ENCODE data around the gene SPATA1. TPM values are rescaled to one million over a fixed set of nuclear protein-coding genes. Genes with fewer than 3 reads are reported as not detected.

SPATA1 gene
- total and polyA plus RNA-seq, 2 of the 13 experiments (the other 11 are each of a cell fraction or from before 2014, with no cell fraction given), result 0.70 to 1.4 TPM

DNA sequence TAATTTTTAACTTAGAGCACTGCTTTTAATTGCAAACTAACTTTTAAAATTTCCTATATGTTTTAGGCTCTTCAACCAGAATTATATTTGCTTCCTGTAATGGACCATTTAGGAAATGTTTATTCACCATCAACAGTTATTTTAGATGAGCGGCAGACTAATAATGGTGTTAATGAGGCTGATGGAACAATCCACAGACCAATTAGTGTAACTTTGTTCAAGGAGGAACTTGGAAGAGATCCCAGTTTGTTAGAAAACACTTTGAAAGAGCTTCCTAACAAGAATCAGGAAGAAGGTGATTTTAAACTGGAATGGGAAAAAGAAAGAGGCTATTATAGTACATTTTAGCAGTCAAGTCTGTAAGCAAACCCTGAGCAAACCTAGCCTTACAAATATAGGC is 19.6 kb downstream of the SPATA1 start:
- no TSS peak for BruUV-seq (replicated peaks)

DNA sequence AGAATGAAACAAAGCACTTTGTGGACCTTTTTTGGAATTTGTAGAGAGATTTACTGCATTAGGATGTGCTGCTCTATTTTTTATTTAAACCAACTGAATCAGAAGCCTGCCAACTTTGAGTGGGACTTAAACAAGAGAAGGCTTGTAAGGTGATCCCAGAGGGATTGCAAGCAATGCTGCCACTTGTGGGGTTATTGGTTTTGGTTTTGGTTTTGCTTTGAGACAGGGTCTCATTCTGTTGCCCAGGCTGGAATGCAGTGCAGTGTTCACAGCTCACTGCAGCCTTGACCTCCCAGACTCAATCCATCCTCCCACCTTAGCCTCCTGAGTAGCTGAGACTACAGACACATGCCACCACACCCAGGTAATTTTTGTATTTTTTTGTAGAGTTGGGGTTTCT is 32.4 kb downstream of the SPATA1 start:
- H3K9me3 ChIP-seq (ENCODE audit: low read length), result no peaks in the 10 kb centered on the region
- no peaks in the 10 kb centered on the region for H3K36me3 ChIP-seq (replicated peaks in 1 of 2; ENCODE audit: control insufficient read depth in 1 of 2, insufficient read depth in 2 of 2, low read length in 2 of 2)
- FAIRE-seq (no peak), DNase-seq (ENCODE audit: low spot score) (no peak), ATAC-seq (no peak)
- H3K27ac ChIP-seq (ENCODE audit: extremely low read length, insufficient read depth, low read length), result no peak overlapping the region
- CTCF ChIA-PET (ENCODE audit: low intra/inter-chr PET ratio, low total read pairs), result no interaction called here
- no peak overlapping the region for H3K9ac ChIP-seq (ENCODE audit: insufficient read depth, low read depth, low read length)
- no peak overlapping the region for H2AFZ ChIP-seq (ENCODE audit: low read length)
- H3K4me3 ChIP-seq (replicated peaks in 1 of 3; ENCODE audit: insufficient read depth in 1 of 3, low read depth in 2 of 3, low read length in 3 of 3), result no peak overlapping the region
- no peaks in the 10 kb centered on the region for H4K20me1 ChIP-seq (ENCODE audit: insufficient read depth, low read length)
- POLR2A ChIA-PET, result no interaction called here
- H3K4me1 ChIP-seq (ENCODE audit: insufficient read depth, low read length), result no peaks in the 10 kb centered on the region
- TF ChIP-seq SATB2 (CRISPR knock-in tag; IDR thresholded peaks at IDR 0.05), result no peak
- no peak for TF ChIP-seq ZNF674 (CRISPR knock-in tag; IDR thresholded peaks at IDR 0.05; ENCODE audit: low read depth)
- no peak for TF ChIP-seq ZBTB1 (CRISPR knock-in tag; IDR thresholded peaks at IDR 0.05; ENCODE audit: borderline replicate concordance)
- TF ChIP-seq ZSCAN25 (CRISPR knock-in tag; IDR thresholded peaks at IDR 0.05), result no peak
- TF ChIP-seq, protein P1, sequence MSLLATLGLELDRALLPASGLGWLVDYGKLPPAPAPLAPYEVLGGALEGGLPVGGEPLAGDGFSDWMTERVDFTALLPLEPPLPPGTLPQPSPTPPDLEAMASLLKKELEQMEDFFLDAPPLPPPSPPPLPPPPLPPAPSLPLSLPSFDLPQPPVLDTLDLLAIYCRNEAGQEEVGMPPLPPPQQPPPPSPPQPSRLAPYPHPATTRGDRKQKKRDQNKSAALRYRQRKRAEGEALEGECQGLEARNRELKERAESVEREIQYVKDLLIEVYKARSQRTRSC (CRISPR knock-in tag; IDR thresholded peaks at IDR 0.05; ENCODE audit: low read depth), result no peak
- TF ChIP-seq AKAP8 (CRISPR knock-in tag; IDR thresholded peaks at IDR 0.05), result no peak
- TF ChIP-seq EED (CRISPR knock-in tag; IDR thresholded peaks at IDR 0.05), result no peak
- no peak for TF ChIP-seq ZNF572 (CRISPR knock-in tag; IDR thresholded peaks at IDR 0.05)
- TF ChIP-seq, protein P2, sequence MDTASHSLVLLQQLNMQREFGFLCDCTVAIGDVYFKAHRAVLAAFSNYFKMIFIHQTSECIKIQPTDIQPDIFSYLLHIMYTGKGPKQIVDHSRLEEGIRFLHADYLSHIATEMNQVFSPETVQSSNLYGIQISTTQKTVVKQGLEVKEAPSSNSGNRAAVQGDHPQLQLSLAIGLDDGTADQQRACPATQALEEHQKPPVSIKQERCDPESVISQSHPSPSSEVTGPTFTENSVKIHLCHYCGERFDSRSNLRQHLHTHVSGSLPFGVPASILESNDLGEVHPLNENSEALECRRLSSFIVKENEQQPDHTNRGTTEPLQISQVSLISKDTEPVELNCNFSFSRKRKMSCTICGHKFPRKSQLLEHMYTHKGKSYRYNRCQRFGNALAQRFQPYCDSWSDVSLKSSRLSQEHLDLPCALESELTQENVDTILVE (CRISPR knock-in tag; IDR thresholded peaks at IDR 0.05), result no peak
- TF ChIP-seq, protein P3, sequence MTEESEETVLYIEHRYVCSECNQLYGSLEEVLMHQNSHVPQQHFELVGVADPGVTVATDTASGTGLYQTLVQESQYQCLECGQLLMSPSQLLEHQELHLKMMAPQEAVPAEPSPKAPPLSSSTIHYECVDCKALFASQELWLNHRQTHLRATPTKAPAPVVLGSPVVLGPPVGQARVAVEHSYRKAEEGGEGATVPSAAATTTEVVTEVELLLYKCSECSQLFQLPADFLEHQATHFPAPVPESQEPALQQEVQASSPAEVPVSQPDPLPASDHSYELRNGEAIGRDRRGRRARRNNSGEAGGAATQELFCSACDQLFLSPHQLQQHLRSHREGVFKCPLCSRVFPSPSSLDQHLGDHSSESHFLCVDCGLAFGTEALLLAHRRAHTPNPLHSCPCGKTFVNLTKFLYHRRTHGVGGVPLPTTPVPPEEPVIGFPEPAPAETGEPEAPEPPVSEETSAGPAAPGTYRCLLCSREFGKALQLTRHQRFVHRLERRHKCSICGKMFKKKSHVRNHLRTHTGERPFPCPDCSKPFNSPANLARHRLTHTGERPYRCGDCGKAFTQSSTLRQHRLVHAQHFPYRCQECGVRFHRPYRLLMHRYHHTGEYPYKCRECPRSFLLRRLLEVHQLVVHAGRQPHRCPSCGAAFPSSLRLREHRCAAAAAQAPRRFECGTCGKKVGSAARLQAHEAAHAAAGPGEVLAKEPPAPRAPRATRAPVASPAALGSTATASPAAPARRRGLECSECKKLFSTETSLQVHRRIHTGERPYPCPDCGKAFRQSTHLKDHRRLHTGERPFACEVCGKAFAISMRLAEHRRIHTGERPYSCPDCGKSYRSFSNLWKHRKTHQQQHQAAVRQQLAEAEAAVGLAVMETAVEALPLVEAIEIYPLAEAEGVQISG (CRISPR knock-in tag; IDR thresholded peaks at IDR 0.05), result no peak
- TF ChIP-seq ZBTB33 (CRISPR knock-in tag; IDR thresholded peaks at IDR 0.05), result no peak
- H3K27me3 ChIP-seq (ENCODE audit: control insufficient read depth in 1 of 2, insufficient read depth in 2 of 2, low read length in 2 of 2), result no peaks in the 10 kb centered on the region
- in situ Hi-C loops (cut with HindIII; ENCODE audit: extremely low pct_ligation_motif_present, low pct_unique_long_range_greater_than_20kb) (no loop called here), intact Hi-C loops (cut with micrococcal nuclease; ENCODE audit: unreplicated experiment) (no loop called here)
- no TSS peak for BruUV-seq (replicated peaks)
- no peaks in the 10 kb centered on the region for H3K79me2 ChIP-seq (ENCODE audit: insufficient read depth, low read length)
- no peak overlapping the region for H3K4me2 ChIP-seq (ENCODE audit: low read depth, low read length)

More for the DNA sequence above, 19.6 kb downstream of the SPATA1 start:
- H4K20me1 ChIP-seq (ENCODE audit: insufficient read depth, low read length), result no peaks in the 10 kb centered on the region
- no peak overlapping the region for H3K4me3 ChIP-seq (replicated peaks in 1 of 3; ENCODE audit: insufficient read depth in 1 of 3, low read depth in 2 of 3, low read length in 3 of 3)
- no peaks in the 10 kb centered on the region for H3K27me3 ChIP-seq (ENCODE audit: control insufficient read depth in 1 of 2, insufficient read depth in 2 of 2, low read length in 2 of 2)
- DNase-seq (ENCODE audit: low spot score) (no peak), FAIRE-seq (no peak), ATAC-seq (no peak)
- no peaks in the 10 kb centered on the region for H3K36me3 ChIP-seq (replicated peaks in 1 of 2; ENCODE audit: control insufficient read depth in 1 of 2, insufficient read depth in 2 of 2, low read length in 2 of 2)
- H2AFZ ChIP-seq (ENCODE audit: low read length), result no peak overlapping the region
- no peaks in the 10 kb centered on the region for H3K9me3 ChIP-seq (ENCODE audit: low read length)
- H3K27ac ChIP-seq (ENCODE audit: extremely low read length, insufficient read depth, low read length), result no peak overlapping the region
- no peaks in the 10 kb centered on the region for H3K4me1 ChIP-seq (ENCODE audit: insufficient read depth, low read length)
- ChIA-PET CTCF (ENCODE audit: low intra/inter-chr PET ratio, low total read pairs) (no interaction called here), POLR2A (interaction anchor here (0.6 kb wide), 1 partner anchor 14 kb away, joined by 3 read pairs; no protein-coding TSS in a partner anchor)
- H3K9ac ChIP-seq (ENCODE audit: insufficient read depth, low read depth, low read length), result no peak overlapping the region
- WGBS (ENCODE audit: low lambda C conversion rate), result 100% methylated on average over 1 of the region's 1 CpG
- no peaks in the 10 kb centered on the region for H3K79me2 ChIP-seq (ENCODE audit: insufficient read depth, low read length)
- TF ChIP-seq ZNF761 (CRISPR knock-in tag; conservative IDR thresholded peaks at IDR 0.05), result no peak
- no peak for TF ChIP-seq MZF1 (CRISPR knock-in tag; IDR thresholded peaks at IDR 0.05; ENCODE audit: borderline replicate concordance)
- TF ChIP-seq ZNF317 (CRISPR knock-in tag; IDR thresholded peaks at IDR 0.05), result peak; percentile 94
- no peak for TF ChIP-seq ZSCAN12 (CRISPR knock-in tag; IDR thresholded peaks at IDR 0.05)
- in situ Hi-C loops (cut with HindIII; ENCODE audit: extremely low pct_ligation_motif_present, low pct_unique_long_range_greater_than_20kb), result no loop called here
- intact Hi-C loops (cut with micrococcal nuclease; ENCODE audit: unreplicated experiment), result no loop called here
- H3K4me2 ChIP-seq (ENCODE audit: low read depth, low read length), result no peak overlapping the region
